WERI-Rb-1 (cell line): ENCODE data around the gene TEAD3.

Experiments
- DNase-seq: peaks from one replicate; pipeline ENCODE4 v3.0.0-alpha.2; 2020
- H3K27ac ChIP-seq: fragments of 250-450 bp; sonication (Bioruptor Pico); 2 replicates; pipeline ENCODE4 v1.5.1; 2020; ENCODE audit warnings: mild to moderate bottlenecking, moderate library complexity
- H3K27me3 ChIP-seq: fragments of 250-450 bp; sonication (Bioruptor Pico); 2 replicates; pipeline ENCODE4 v1.5.1; 2021; ENCODE audit warnings: mild to moderate bottlenecking, low read depth, moderate library complexity; ENCODE audit not compliant: insufficient read depth, severe bottlenecking
- H3K36me3 ChIP-seq: fragments of 250-450 bp; sonication (Bioruptor Pico); 2 replicates; pipeline ENCODE4 v1.5.1; 2020; ENCODE audit warnings: mild to moderate bottlenecking, moderate library complexity
- H3K4me3 ChIP-seq: 2 replicates; pipeline ENCODE4 v1.5.1; 2011; ENCODE audit warnings: low read depth, mild to moderate bottlenecking, control low read depth, low read length
- H3K9me3 ChIP-seq: fragments of 250-450 bp; sonication (Bioruptor Pico); 2 replicates; pipeline ENCODE4 v1.5.1; 2021; ENCODE audit warnings: mild to moderate bottlenecking, moderate library complexity; ENCODE audit not compliant: severe bottlenecking
- TF ChIP-seq, protein P1 (sequence below): IDR thresholded peaks from 2 replicates; pipeline ENCODE4 v1.5.1; 2011; ENCODE audit warnings: low read depth, mild to moderate bottlenecking, control low read depth, inconsistent platforms, low read length

TEAD3 gene

DNA sequence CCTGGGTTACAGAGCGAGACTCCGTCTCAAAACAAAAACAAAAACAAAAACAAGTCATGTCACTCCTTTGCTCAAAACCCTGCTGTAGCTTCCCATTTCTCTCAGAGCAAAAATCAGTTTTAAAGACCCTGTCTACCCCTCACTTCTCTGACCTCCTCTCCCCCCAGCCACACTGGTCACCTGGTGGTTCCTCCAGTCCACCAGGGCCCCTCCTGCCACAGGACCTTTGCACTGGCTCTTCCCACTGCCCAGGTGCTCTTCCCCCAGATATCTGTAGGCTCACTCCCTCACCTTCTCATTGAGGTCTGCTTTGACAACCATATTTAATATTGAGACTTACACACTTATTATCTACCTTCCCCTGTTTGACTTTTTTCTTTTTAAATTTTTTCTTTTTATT is 4.9 kb upstream of the TEAD3 start:
- TF ChIP-seq, protein P1, sequence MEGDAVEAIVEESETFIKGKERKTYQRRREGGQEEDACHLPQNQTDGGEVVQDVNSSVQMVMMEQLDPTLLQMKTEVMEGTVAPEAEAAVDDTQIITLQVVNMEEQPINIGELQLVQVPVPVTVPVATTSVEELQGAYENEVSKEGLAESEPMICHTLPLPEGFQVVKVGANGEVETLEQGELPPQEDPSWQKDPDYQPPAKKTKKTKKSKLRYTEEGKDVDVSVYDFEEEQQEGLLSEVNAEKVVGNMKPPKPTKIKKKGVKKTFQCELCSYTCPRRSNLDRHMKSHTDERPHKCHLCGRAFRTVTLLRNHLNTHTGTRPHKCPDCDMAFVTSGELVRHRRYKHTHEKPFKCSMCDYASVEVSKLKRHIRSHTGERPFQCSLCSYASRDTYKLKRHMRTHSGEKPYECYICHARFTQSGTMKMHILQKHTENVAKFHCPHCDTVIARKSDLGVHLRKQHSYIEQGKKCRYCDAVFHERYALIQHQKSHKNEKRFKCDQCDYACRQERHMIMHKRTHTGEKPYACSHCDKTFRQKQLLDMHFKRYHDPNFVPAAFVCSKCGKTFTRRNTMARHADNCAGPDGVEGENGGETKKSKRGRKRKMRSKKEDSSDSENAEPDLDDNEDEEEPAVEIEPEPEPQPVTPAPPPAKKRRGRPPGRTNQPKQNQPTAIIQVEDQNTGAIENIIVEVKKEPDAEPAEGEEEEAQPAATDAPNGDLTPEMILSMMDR = no peak
- no peak overlapping the region for H3K4me3 ChIP-seq
- no peak overlapping the region for H3K27ac ChIP-seq
- H3K9me3 ChIP-seq = no peaks in the 10 kb centered on the region
- H3K36me3 ChIP-seq = peaks cover 70% of the 10 kb centered on the region
- no peaks in the 10 kb centered on the region for H3K27me3 ChIP-seq
- DNase-seq = no peak

GRCh38 chr6:35500782-35501181 is 3.9 kb upstream of the TEAD3 start:
- Histone ChIP-seq H3K36me3 (peaks cover 60% of the 10 kb centered on the region), H3K27me3 (no peaks in the 10 kb centered on the region), H3K9me3 (no peaks in the 10 kb centered on the region), H3K27ac (peak overlapping the region; percentile 44), H3K4me3 (no peak overlapping the region)
- TF ChIP-seq, protein P1 = no peak
- peak; percentile 64 for DNase-seq

DNA sequence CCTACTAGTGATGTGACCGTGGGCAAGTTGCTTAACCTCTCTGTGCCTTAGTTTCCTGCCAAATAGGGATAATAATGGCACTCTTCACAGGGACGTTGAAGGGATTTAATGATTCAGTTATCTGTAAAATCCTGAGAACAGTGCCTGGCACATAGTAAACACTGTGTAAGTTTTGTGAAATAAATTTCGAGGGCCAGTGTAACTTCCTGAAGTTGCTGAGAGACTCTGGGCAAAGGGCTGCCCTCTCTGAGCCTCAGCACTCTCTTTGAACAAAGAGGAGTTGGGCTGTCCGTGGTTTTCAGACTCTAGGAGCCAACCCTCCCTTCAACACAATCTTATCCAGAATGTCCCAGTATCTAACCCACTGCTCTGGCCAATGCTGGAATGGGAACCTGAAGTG is 2.5 kb upstream of the TEAD3 start:
- Histone ChIP-seq H3K27ac (no peak overlapping the region), H3K9me3 (no peaks in the 10 kb centered on the region), H3K4me3 (no peak overlapping the region), H3K27me3 (no peaks in the 10 kb centered on the region), H3K36me3 (peaks cover 46% of the 10 kb centered on the region)
- no peak for DNase-seq
- TF ChIP-seq, protein P1 = no peak

DNA sequence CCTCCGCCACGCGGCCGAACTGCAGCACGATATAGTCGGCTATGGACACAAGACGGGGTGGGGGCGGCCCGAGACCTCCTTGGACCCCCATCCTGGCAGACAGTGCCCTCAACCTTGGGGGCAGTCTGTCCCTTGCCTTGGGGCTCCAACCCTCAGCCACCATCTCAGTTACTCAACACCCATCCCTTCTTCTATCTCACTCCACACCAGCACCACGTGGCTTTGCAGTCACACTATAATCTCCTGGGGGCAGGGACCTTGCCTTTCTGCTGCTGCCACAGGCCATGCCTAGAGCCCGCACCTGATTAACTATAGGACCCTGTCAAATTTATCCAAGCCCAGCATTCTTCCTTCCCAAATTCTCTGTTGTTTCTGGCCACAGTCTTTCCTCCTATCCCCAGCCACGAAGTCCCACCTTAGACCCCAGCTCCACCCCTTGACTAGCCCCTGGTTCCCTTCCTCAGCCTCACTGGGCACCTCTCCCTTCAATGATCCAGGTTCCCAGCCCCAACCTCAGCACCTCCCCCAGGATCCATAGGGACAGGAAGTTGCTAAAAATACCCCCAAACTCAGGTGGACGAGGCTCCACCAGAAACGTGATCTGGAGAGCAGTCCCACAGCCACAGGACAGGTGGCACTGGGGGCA is 1.7 kb upstream of the TEAD3 start:
- no peaks in the 10 kb centered on the region for H3K27me3 ChIP-seq
- TF ChIP-seq, protein P1 = no peak
- no peaks in the 10 kb centered on the region for H3K9me3 ChIP-seq
- no peak overlapping the region for H3K4me3 ChIP-seq
- peak overlapping the region; percentile 88 for H3K27ac ChIP-seq
- peak; percentile 81 for DNase-seq
- H3K36me3 ChIP-seq = peaks cover 44% of the 10 kb centered on the region

DNA sequence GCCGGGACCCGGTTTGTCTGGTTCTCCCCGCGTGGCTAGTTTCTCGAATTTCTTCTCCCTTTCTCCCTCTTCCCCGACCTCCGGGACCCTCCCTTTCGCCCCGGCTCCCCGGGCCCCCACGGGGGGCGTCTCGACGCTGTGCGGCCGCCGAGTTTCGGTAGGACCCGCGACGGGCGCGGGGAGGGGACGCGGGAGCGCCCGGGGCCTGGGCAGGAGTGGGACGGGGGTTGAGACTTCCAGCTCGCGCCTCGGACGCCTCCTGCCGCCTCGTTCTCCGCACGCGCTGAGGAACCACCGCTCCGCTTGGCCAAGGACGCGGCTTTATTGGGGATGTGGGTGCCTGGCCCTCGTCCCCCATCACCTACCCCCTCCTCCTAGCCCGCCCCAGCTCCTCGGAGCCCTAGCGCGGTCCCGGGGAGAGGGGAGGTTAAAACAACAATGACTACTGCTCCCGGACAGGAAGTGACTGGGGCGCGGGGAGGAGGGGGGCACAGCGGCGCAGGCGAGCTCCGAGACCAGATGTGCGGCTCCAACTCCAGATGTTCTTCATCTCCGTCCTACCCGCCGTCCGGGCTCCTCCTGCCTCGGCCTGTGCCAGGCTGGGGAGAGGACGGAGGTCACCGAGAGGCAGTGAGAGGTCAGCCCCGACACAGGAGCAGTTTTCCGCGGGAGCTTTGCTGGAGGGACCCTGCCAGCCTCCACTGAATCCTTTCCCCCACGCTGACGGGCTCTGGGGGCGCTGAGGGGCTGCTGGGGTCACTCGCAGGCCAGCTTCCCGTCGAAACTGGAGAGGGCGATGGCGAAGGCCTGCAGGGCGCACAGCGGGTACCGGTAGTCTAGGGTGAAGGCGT is 917 bp upstream of the TEAD3 start:
- Histone ChIP-seq H3K9me3 (no peaks in the 10 kb centered on the region), H3K27me3 (no peaks in the 10 kb centered on the region), H3K4me3 (peak overlapping the region; percentile 55), H3K36me3 (peaks cover 44% of the 10 kb centered on the region), H3K27ac (peak overlapping the region; percentile 88)
- TF ChIP-seq, protein P1 = no peak
- DNase-seq = peak; percentile 57
